ENCODE measurements around the gene MPC1.
"Not testable (repeated sequence)": the region's sequence is repeated elsewhere in the genome, so short reads cannot be mapped to it uniquely, and the experiment has no call there.

Gene MPC1

GRCh38 chr6:166345672-166346071, 37.1 kb downstream of the MPC1 start:
- H3K27ac ChIP-seq (ENCODE audit: low read depth, low read length, severe bottlenecking); H3K9me3 ChIP-seq (ENCODE audit: control insufficient read depth, low read length); H3K4me3 ChIP-seq (ENCODE audit: extremely low read depth, insufficient read depth, low read length, poor library complexity, severe bottlenecking); H3K36me3 ChIP-seq (ENCODE audit: control insufficient read depth, insufficient read depth, low read length): not testable (repeated sequence)
- H3K4me1 ChIP-seq (ENCODE audit: control insufficient read depth, insufficient read depth, low read length, poor library complexity, severe bottlenecking), result peaks cover 14% of the 10 kb centered on the region
- WGBS, 2 experiments (ENCODE audit: insufficient coverage in 2 of 2), result 92 to 93% methylated on average over 4 to 8 of the region's 9 CpGs

GRCh38 chr6:166344921-166345320, 37.8 kb downstream of the MPC1 start:
- H3K9me3 ChIP-seq (ENCODE audit: control insufficient read depth, low read length); H3K4me3 ChIP-seq (ENCODE audit: extremely low read depth, insufficient read depth, low read length, poor library complexity, severe bottlenecking); H3K27ac ChIP-seq (ENCODE audit: low read depth, low read length, severe bottlenecking): not testable (repeated sequence)
- H3K4me1 ChIP-seq (ENCODE audit: control insufficient read depth, insufficient read depth, low read length, poor library complexity, severe bottlenecking), result peaks cover 18% of the 10 kb centered on the region
- 94 to 100% methylated on average over 2 of the region's 2 CpGs for WGBS, 2 experiments (ENCODE audit: insufficient coverage in 2 of 2)
- peaks cover 10% of the 10 kb centered on the region for H3K36me3 ChIP-seq (ENCODE audit: control insufficient read depth, insufficient read depth, low read length)

DNA sequence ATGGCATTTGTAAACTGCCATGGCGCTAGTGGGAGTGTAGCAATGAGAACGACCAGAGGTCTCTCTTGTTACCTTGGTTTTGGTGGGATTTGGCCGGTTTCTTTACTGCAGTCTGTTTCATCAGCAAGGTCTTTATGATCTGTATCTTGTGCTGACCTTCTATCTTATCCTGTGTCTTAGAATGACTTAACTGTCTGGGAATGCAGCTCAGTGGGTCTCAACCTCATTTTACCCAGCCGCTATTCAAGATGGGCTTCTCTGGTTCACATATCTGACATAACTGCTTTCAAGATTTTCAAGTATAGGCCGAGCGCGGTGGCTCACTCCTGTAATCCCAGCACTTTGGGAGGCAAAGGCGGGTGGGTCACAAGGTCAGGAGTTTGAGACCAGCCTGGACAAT, 38.5 kb downstream of the MPC1 start:
- Histone ChIP-seq H3K4me3 (ENCODE audit: extremely low read depth, insufficient read depth, low read length, poor library complexity, severe bottlenecking) (no peak overlapping the region), H3K27ac (ENCODE audit: low read depth, low read length, severe bottlenecking) (no peak overlapping the region)
- WGBS, 2 experiments (ENCODE audit: insufficient coverage in 2 of 2), result 84 to 91% methylated on average over 5 to 6 of the region's 8 CpGs

GRCh38 chr6:166343150-166343487, 39.6 kb downstream of the MPC1 start:
- peaks cover 20% of the 10 kb centered on the region for H3K36me3 ChIP-seq (ENCODE audit: control insufficient read depth, insufficient read depth, low read length)
- 84% methylated on average over 3 of the region's 3 CpGs; no CpG with 5 or more reads in 1 of the 2 experiments for WGBS, 2 experiments (ENCODE audit: insufficient coverage in 2 of 2)
- H3K4me3 ChIP-seq (ENCODE audit: extremely low read depth, insufficient read depth, low read length, poor library complexity, severe bottlenecking), result peak overlapping the region; percentile 86
- no peaks in the 10 kb centered on the region for H3K9me3 ChIP-seq (ENCODE audit: control insufficient read depth, low read length)
- peak overlapping the region; percentile 88 for H3K27ac ChIP-seq (ENCODE audit: low read depth, low read length, severe bottlenecking)
- peaks cover 22% of the 10 kb centered on the region for H3K4me1 ChIP-seq (ENCODE audit: control insufficient read depth, insufficient read depth, low read length, poor library complexity, severe bottlenecking)

More for the DNA sequence above, 38.5 kb downstream of the MPC1 start:
- Histone ChIP-seq H3K9me3 (ENCODE audit: control insufficient read depth, low read length) (no peaks in the 10 kb centered on the region), H3K36me3 (ENCODE audit: control insufficient read depth, insufficient read depth, low read length) (peaks cover 13% of the 10 kb centered on the region), H3K4me1 (ENCODE audit: control insufficient read depth, insufficient read depth, low read length, poor library complexity, severe bottlenecking) (peaks cover 18% of the 10 kb centered on the region)

- 0 to 1% methylated on average over 69 to 73 of the region's 73 CpGs for WGBS, 2 experiments (ENCODE audit: insufficient coverage in 2 of 2)
- peak within 1 kb of the TSS; percentile 86 for H3K4me3 ChIP-seq (ENCODE audit: extremely low read depth, insufficient read depth, low read length, poor library complexity, severe bottlenecking)
- peak within 1 kb of the TSS; percentile 88 for H3K27ac ChIP-seq (ENCODE audit: low read depth, low read length, severe bottlenecking)
- peaks cover 22% of the 10 kb centered on the region for H3K4me1 ChIP-seq (ENCODE audit: control insufficient read depth, insufficient read depth, low read length, poor library complexity, severe bottlenecking)
- no peaks in the 10 kb centered on the region for H3K9me3 ChIP-seq (ENCODE audit: control insufficient read depth, low read length)
- H3K36me3 ChIP-seq (ENCODE audit: control insufficient read depth, insufficient read depth, low read length), result peaks cover 25% of the 10 kb centered on the region
Observed at GRCh38 chr6:166342349-166343149, 40.2 kb downstream of the MPC1 start, which contains the start of gene SFT2D1. Gene SFT2D1 (minus strand): TSS chr6:166342545. CDS start chr6:166342481, 64 bp downstream.

GRCh38 chr6:166341977-166342348, 40.8 kb downstream of the MPC1 start:
- H3K27ac ChIP-seq (ENCODE audit: low read depth, low read length, severe bottlenecking), result peak overlapping the region; percentile 88
- WGBS, 2 experiments (ENCODE audit: insufficient coverage in 2 of 2), result 0 to 1% methylated on average over 10 of the region's 16 CpGs
- peak overlapping the region; percentile 86 for H3K4me3 ChIP-seq (ENCODE audit: extremely low read depth, insufficient read depth, low read length, poor library complexity, severe bottlenecking)
- H3K4me1 ChIP-seq (ENCODE audit: control insufficient read depth, insufficient read depth, low read length, poor library complexity, severe bottlenecking), result peaks cover 22% of the 10 kb centered on the region
- no peaks in the 10 kb centered on the region for H3K9me3 ChIP-seq (ENCODE audit: control insufficient read depth, low read length)
- H3K36me3 ChIP-seq (ENCODE audit: control insufficient read depth, insufficient read depth, low read length), result peaks cover 31% of the 10 kb centered on the region

- Histone ChIP-seq H3K4me1 (ENCODE audit: control insufficient read depth, insufficient read depth, low read length, poor library complexity, severe bottlenecking) (peaks cover 22% of the 10 kb centered on the region), H3K36me3 (ENCODE audit: control insufficient read depth, insufficient read depth, low read length) (peaks cover 36% of the 10 kb centered on the region), H3K27ac (ENCODE audit: low read depth, low read length, severe bottlenecking) (no peak overlapping the region), H3K9me3 (ENCODE audit: control insufficient read depth, low read length) (no peaks in the 10 kb centered on the region), H3K4me3 (ENCODE audit: extremely low read depth, insufficient read depth, low read length, poor library complexity, severe bottlenecking) (peak overlapping the region; percentile 86)
- WGBS, 2 experiments (ENCODE audit: insufficient coverage in 2 of 2), result 69 to 71% methylated on average over 6 to 7 of the region's 7 CpGs
Observed at GRCh38 chr6:166341464-166341863, 41.3 kb downstream of the MPC1 start.

DNA sequence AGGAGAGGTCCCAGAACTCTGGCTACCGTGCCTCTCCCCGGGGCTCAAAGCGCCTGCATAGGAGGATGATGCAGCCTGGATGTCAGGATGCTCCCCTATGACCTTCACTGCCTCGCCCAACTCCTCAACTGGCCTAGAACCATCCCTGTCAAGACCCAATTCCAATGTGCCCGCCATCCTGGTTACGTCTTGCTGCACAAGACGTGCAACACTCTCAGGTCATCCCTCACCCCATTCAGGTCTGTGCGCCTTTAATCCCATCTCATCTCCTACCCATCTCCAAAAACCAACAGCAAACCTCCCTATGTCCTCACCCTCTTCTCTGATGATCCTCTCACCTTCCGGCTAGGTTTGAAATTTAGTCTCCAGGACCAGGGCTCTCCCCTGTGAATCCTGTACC, 43.9 kb downstream of the MPC1 start:
- H3K4me1 ChIP-seq (ENCODE audit: control insufficient read depth, insufficient read depth, low read length, poor library complexity, severe bottlenecking), result peaks cover 18% of the 10 kb centered on the region
- peaks cover 42% of the 10 kb centered on the region for H3K36me3 ChIP-seq (ENCODE audit: control insufficient read depth, insufficient read depth, low read length)
- no peak overlapping the region for H3K27ac ChIP-seq (ENCODE audit: low read depth, low read length, severe bottlenecking)
- 94 to 98% methylated on average over 5 to 9 of the region's 9 CpGs for WGBS, 2 experiments (ENCODE audit: insufficient coverage in 2 of 2)
- no peak overlapping the region for H3K4me3 ChIP-seq (ENCODE audit: extremely low read depth, insufficient read depth, low read length, poor library complexity, severe bottlenecking)
- no peaks in the 10 kb centered on the region for H3K9me3 ChIP-seq (ENCODE audit: control insufficient read depth, low read length)

DNA sequence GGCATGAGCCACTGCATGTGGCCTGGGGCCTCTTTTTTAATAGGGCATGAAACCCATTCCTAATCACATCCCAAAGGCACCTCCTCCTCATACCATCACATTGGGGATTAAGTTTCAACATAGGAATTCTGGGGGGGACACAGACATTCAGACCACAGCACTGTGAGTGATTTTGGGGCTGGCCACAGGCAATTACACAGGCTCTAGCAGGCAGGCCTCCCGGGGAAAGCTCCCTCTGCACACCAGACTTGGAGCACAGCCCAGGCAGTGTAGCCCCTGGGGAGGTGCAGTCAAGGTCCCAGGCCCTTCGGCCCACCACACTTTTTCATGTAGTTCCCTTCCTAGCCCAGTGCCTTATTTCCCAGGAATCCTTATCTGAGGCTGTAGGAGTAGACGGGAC, 45.9 kb downstream of the MPC1 start:
- Histone ChIP-seq H3K4me3 (ENCODE audit: extremely low read depth, insufficient read depth, low read length, poor library complexity, severe bottlenecking) (no peak overlapping the region), H3K4me1 (ENCODE audit: control insufficient read depth, insufficient read depth, low read length, poor library complexity, severe bottlenecking) (peaks cover 11% of the 10 kb centered on the region), H3K27ac (ENCODE audit: low read depth, low read length, severe bottlenecking) (no peak overlapping the region), H3K36me3 (ENCODE audit: control insufficient read depth, insufficient read depth, low read length) (peaks cover 46% of the 10 kb centered on the region), H3K9me3 (ENCODE audit: control insufficient read depth, low read length) (no peaks in the 10 kb centered on the region)
- WGBS, 2 experiments (ENCODE audit: insufficient coverage in 2 of 2), result 84 to 88% methylated on average over 2 to 3 of the region's 3 CpGs

GRCh38 chr6:166335378-166336302, 47.1 kb downstream of the MPC1 start:
- H3K36me3 ChIP-seq (ENCODE audit: control insufficient read depth, insufficient read depth, low read length), result peaks cover 41% of the 10 kb centered on the region
- H3K4me3 ChIP-seq (ENCODE audit: extremely low read depth, insufficient read depth, low read length, poor library complexity, severe bottlenecking), result no peak overlapping the region
- H3K4me1 ChIP-seq (ENCODE audit: control insufficient read depth, insufficient read depth, low read length, poor library complexity, severe bottlenecking), result peaks cover 7% of the 10 kb centered on the region
- no peak overlapping the region for H3K27ac ChIP-seq (ENCODE audit: low read depth, low read length, severe bottlenecking)
- WGBS, 2 experiments (ENCODE audit: insufficient coverage in 2 of 2), result 89 to 95% methylated on average over 5 to 9 of the region's 11 CpGs
- H3K9me3 ChIP-seq (ENCODE audit: control insufficient read depth, low read length), result no peaks in the 10 kb centered on the region

Measured in mesodermal cell (in vitro differentiated cells).